GM18499 (cell line): Measurements from ENCODE around the gene MISP3.
"Not testable (repeated sequence)": the region's sequence is repeated elsewhere in the genome, so short reads cannot be mapped to it uniquely, and the experiment has no call there.

Source experiments
- ATAC-seq: cut with Tn5 transposase; IDR thresholded peaks from one replicate; pipeline ENCODE4 v1.9.1; 2021; ENCODE audit warnings: moderate number of reproducible peaks; ENCODE audit not compliant: insufficient read depth, unreplicated experiment

MISP3 gene

DNA sequence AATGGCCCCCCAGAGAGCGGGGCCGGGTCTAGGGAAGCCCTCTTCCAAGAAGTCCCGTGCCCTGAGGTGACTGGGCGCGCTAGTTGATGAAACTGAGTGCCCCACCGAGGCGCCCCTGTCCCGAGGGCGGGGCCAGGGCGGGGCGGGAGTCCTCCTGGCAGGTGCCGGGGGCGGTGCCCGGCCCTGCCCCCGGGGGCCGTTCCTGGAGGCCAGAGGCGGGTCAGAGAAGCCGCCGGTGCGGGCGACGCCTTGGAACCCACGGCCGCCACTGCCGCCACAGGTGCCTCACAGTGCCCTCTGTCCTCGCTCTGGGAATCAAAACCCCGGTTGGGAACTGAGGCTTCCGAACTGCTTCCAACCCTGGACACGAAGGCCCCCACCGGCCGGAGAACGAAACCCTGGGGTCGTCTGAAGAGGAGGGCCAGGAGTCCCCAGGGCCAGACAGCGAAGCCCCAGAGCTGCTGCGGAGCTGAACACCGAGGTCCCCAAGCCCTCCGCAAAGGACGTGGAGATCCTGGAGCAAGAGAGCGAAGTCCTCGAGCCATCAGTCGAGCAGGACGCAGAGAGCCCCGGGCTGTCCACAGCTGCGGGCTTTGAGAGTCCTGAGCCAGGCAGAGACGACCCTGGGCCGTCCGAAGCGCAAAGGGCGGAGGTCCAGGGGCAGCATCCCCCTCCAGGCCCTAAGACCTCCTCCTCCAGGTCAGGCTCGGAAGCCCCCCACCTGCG, at the start of gene MISP3:
Gene MISP3, plus strand, starts transcription at position 252 of the 726 bp plus-strand sequence. CDS start 524 bp downstream, outside the sequence.
- ATAC-seq = no peak

DNA sequence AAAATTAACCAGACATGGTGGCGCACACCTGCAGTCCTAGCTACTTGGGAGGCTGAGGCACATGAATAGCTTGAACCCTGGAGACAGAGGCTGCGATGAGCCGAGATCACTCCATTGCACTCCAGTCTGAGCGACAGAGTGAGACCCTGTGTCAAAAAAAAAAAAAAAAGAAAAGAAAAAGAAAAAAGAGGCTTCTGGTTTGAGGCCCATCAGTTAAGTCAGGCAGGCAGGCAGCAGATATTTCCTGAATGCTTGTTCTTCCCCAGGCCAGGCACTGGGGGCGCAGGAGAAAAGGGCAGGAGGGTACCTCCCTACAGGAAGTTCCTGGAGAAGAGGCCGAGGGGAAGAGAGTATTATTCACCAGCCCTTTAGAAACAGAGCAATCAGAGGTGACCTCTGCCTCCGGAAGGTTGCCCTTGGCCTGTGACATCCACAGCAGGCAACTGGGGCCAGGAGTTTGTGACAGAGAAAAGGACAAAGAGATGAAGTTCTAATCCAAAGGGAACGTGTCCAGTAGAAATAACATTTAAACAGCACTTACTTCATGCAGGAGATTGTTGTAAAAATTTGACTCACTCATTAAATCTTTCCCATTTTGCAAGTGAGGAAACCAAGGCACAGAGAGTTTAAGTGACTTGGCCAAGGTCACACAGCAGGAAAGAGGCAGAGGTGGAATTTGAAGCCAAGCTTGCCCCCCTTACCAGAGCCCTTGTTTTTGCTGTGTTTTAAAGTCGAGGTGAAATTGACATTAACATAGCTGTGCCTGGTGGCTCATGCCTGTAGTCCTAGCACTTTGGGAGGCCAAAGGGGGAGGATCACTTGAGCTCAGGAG, 49.0 kb upstream of the MISP3 start:
- ATAC-seq = no peak

DNA sequence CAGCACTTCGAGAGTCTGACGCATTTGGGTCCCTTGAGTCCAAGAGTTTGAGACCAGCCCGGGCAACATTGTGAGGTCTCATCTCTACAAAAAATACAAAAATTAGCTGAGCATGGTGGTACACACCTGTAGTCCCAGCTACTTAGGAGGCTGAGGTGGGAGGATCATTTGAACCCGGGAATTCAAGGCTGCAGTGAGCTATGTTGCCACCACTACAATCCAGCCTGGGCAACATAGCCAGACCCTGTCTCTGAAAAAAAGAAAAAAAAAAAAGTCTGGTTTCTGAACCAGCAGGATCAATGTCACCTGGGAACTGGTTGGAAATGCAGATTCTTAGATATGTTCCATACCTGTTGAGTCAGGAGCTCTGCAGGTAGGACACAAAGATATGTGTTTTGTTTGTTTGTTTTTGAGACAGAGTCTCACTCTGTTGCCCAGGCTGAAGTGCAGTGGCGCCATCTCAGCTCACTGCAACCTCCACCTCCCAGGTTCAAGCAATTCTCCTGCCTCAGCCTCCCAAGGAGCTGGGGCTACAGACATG, 45.9 kb upstream of the MISP3 start:
- ATAC-seq = not testable (repeated sequence)

DNA sequence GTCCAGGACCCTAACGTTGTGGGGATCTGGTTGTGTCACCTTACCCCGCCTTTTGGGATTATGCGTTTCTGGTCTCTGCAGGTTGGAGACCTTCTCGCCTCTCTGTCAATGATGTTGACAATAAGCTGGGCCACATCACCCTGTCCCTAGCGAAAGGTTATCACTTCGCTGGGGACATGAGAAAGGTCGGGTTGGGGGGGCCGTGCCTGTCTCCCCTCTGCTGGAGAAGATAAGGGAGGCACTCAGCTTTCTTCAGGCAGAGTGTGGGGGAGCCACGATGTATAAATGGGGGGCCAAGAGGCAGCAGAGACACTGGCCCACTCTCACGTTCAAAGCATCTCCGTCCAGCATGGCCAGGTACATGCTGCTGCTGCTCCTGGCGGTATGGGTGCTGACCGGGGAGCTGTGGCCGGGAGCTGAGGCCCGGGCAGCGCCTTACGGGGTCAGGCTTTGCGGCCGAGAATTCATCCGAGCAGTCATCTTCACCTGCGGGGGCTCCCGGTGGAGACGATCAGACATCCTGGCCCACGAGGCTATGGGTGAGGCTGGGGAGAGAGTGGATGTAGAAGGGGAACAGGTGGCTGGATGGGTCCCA, 44.6 kb upstream of the MISP3 start, which contains the start of gene RLN3:
Gene RLN3, plus strand, starts transcription at position 293 of the 595 bp plus-strand sequence. Its CDS starts 57 bp downstream, at position 350.
- ATAC-seq = no peak

DNA sequence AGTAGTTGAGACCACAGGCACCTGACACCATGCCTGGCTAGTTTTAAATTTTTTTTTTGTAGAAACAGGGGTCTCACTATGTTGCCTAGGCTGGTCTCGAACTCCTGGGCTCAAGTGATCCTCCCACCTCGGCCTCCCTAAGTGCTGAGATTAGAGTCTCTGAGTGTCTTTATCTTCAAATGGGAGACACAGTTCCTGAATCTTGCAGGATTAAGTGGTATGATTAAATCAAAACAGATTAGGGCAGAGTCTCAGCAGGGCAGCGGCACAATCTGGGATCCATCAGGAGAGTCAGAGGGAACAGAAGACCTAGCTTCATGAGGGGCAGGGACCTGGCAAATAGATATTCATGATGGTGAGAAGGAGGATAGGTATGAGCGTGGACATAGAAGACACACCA, 43.7 kb upstream of the MISP3 start:
- no peak for ATAC-seq

DNA sequence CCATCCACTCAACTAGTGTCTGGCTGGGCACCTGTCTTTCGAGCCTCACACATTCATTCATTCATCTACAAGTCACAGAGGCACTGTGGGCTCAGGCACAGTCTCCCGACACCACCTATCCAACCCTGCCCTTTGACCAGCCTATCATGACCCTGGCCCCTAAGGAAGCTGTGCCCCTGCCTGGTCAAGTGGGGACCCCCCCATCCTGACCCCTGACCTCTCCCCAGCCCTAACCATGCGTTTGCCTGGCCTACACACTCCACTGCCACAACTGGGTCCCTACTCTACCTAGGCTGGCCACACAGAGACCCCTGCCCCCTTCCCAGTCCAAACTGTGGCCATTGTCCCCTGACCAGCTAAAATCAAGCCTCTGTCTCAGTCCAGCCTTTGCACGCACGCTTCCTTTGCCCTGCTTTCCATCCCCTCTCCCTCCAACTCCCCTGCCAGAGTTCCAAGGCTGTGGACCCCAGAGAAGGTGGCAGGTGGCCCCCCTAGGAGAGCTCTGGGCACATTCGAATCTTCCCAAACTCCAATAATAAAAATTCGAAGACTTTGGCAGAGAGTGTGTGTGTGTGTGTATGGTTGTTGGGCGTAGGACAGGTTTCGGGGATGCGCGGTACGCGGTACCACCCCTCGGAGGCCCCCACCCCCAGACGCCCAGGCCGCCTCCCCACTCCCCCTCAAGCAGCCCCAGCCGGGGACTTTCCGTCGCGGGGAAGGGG, 41.4 kb upstream of the MISP3 start:
- no peak for ATAC-seq

DNA sequence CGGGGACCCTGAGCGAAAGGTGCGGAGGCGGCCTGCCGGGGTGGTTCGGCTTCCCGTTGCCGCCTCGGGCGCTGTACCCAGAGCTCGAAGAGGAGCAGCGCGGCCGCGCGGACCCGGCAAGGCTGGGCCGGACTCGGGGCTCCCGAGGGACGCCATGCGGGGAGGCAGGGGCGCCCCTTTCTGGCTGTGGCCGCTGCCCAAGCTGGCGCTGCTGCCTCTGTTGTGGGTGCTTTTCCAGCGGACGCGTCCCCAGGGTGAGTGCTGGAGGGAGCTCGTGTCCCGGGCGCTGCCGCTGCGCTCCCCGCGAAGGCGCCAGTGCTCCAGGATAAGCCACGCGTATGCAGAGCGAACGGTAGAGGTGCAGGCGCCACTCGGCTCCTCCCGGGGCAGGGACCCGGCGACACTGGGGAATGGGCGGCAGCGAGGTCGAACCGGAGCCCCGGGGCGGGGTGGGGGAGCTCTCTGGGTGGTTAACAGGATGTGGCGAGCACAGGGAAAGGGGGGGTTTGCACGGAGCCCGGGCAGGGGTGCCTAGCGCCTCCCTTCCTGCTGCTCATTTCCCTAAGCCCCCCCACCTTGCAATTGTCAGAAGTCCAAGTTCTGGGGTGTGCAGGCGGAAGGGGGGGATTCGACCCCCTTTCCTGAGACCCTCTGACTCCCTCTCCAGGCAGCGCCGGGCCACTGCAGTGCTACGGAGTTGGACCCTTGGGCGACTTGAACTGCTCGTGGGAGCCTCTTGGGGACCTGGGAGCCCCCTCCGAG, 40.7 kb upstream of the MISP3 start, which contains the start of gene IL27RA:
Gene IL27RA, plus strand, starts transcription at position 44 of the 762 bp plus-strand sequence. Its CDS starts 111 bp downstream, at position 155.
- ATAC-seq = no peak

DNA sequence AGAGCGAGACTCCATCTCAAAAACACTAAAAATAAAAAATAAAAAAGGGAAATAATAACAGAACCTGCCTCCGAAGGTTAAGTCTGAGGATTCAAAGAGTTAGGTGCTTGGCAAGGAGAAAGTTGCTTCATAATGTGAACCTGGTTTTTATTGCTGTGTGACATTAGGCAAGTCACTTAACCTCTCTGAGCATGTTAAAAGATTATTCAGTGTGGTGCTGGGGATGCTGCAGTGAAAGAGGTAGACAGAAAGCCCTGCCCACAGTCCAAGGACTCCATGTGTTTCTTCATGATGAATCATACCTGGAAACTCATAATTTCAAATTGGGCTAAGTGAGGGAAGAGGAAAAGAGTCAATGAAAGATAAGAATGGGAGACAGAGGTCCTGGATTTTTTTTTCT, 38.6 kb upstream of the MISP3 start:
- ATAC-seq = no peak

DNA sequence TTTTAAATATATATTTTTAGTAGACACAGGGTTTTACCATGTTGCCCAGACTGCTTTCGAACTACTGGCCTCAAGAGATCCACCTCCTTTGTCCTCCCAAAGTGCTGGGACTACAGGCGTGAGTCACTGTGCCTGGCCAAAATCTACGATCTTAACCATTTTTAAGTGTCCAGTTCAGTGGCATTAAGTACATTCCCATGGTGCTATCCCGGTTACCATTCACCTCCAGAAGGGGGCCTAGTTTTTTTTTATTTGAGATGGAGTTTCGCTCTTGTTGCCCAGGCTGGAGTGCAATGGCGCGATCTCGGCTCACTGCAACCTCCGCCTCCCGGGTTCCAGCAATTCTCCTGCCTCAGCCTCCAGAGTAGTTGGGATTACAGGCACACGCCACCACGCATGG, 37.4 kb upstream of the MISP3 start:
- not testable (repeated sequence) for ATAC-seq

DNA sequence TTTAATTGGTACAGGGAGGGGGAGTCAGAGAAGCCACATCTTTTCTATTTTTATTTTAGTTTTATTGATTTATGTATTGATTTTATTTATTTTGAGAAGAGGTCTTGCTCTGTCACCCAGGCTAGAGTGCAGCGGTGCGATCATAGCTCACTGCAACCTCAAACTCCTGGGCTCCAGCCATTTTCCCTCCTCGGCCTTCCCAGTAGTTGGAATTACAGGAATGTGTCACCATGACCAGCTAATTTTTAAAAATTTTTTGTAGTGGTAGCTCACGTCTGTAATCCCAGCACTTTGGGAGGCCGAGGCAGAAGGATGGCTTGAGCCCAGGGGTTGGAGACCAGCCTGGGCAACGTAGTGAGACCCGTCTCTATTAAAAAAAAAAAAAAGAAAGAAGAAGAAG, 36.9 kb upstream of the MISP3 start:
- ATAC-seq = no peak

DNA sequence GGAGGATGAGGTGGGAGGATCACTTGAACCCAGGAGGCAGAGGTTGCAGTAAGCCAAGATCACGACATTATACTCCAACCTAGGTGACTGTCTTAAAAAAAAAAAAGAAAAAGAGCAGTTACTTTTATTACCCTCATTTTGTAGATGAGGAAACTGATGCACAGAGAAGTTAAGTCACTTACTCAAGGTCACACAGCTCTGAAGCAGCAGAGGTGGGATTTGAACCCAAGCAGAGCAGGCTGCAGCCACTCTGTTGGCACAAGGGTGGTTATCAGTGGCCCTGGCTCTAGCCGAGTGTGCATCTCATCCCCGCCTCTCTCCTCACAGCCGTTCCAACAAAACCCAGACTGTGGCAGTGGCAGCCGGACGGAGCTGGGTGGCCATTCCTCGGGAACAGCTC, 33.4 kb upstream of the MISP3 start:
- no peak for ATAC-seq

DNA sequence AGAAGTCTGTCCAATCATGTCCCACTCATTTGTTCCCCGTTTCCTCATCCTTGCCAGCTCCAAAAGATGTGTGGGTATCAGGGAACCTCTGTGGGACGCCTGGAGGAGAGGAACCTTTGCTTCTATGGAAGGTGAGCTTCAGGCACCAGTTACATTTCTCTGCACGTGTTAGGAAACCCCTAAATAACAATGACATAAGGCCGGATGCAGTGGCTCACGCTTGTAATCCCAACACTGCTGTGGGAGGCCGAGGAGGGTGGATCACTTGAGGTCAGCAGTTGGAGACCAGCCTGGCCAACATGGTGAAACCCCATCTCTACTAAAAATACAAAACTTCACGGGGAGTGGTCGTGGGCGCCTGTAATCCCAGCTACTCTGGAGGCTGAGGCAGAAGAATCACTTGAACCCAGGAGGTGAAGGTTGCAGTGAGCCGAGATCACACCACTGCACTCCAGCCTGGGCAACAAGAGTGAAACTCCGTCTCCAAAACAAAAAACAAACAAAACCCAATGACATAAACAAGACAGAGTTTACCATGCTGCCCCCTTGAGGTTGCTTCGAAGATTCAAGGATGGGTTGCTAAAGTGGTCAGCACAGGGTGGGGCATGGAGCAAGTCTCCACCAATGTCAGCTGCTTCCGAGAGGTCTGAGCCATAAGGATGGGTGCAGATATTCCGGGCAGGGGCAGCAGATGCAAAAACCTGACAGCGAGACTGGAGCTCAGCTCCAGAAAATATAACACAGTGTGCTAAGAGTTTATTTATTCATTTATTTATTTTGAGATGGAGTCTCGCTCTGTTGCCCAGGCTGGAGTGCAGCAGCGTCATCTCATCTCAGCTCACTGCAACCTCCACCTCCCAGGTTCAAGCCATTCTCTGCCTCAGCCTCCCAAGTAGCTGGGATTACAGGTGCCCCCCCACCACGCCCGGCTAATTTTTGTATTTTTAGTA, 29.7 kb upstream of the MISP3 start:
- ATAC-seq = peak; percentile 64

DNA sequence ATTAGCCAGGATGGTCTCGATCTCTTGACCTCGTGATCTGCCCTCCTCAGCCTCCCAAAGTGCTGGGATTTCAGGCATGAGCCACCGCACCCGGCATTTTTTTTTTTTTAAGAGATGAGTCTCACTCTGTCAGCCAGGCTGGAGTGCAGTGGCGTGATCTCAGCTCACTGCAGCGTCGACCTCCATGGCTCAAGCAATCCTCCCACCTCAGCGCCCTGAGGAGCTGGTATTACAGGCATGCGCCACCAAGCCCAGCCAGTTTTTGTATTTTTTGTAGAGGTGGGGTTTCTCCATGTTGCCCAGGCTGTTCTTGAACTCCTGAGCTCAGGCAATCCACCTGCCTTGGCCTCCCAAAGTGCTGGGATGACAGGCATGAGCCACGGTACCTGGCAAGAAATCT, 24.7 kb upstream of the MISP3 start:
- ATAC-seq = not testable (repeated sequence)

DNA sequence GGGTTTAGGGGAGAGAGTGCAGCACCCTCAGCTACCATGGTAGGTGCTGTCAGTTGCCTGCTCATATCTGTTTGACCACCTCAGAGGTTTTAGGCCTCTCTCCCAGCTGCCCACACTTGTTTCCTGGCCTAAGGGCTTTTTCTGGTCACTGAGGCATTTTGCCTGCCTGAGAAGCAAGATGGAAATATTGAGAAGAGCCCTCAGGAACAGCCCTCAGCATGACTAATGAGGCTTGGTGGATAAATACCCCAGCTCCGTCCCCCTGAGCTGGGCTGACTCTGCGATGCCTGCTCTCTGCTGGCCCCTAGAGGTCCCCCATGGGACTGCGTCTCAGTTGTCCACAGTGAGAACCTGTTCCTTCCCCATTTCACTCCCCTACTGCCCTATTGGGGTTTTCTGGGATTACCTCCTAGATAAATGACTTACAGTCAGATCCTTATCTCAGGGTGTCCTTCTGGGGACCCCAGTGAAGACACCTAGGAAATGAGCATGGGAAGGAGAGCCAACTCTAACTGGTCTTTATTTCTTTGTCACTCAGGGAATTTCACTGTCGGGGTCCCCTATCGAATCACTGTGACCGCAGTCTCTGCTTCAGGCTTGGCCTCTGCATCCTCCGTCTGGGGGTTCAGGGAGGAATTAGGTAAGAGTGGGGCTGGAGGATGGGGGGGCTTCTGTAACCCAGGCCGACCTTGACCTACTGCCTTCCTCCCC, 24.0 kb upstream of the MISP3 start:
- ATAC-seq = no peak

DNA sequence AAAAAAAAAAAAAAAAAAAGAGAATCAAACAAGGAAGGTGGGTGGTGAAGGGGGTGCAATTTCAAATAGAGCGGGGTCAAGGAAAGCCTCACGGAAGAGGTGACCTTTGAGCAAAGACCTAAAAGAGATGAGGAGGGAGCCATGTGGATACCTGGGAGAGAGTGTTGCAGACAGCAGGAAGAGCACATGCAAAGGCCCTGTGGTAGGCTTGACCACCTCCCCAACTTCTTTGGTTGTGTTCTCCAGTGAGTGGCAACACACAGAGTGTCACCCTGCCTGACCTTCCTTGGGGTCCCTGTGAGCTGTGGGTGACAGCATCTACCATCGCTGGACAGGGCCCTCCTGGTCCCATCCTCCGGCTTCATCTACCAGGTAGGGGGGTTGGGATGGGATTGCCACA, 22.1 kb upstream of the MISP3 start:
- no peak for ATAC-seq

DNA sequence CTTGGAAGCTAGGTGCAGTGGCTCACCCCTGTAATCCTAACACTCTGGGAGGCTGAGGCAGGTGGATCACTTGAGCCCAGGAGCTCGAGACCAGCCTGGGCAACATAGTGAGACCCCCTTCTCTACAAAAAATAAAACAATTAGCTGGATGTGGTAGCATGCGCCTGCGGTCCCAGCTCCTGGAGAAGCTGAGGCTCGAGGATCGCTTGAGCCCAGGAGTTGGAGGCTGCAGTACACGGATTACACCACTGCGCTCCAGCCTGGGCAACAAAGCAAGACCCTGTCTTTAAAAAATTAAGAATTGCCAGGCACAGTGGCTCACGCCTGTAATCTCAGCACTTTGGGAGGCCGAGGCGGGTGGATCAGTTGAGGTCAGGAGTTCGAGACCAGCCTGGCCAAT, 21.6 kb upstream of the MISP3 start:
- not testable (repeated sequence) for ATAC-seq

DNA sequence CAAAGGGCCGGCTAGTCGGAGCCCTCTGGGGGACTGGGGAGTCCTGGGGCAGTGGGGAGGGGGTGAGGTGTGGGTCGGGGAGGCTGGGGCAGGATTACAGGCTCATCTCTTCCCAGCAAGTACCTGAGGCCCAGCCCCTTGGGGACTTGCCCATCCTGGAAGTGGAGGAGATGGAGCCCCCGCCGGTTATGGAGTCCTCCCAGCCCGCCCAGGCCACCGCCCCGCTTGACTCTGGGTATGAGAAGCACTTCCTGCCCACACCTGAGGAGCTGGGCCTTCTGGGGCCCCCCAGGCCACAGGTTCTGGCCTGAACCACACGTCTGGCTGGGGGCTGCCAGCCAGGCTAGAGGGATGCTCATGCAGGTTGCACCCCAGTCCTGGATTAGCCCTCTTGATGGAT, 20.6 kb upstream of the MISP3 start:
- ATAC-seq = no peak

DNA sequence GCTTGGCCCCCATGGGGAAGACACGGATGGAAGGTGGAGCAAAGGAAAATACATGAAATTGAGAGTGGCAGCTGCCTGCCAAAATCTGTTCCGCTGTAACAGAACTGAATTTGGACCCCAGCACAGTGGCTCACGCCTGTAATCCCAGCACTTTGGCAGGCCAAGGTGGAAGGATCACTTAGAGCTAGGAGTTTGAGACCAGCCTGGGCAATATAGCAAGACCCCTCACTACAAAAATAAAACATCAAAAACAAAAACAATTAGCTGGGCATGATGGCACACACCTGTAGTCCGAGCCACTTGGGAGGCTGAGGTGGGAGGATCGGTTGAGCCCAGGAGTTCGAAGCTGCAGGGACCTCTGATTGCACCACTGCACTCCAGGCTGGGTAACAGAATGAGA, 20.1 kb upstream of the MISP3 start:
- ATAC-seq = no peak
